Measurements from ENCODE around the gene TAP1. TPM values are rescaled to one million over a fixed set of nuclear protein-coding genes. Genes with fewer than 3 reads are reported as not detected.
"Not testable (repeated sequence)": the region's sequence is repeated elsewhere in the genome, so short reads cannot be mapped to it uniquely, and the experiment has no call there.

The TAP1 gene
- total and polyA plus RNA-seq, 12 donors = 19.7 to 77.9 (median 50.8) TPM

- H3K27ac ChIP-seq = no peak overlapping the region
- H3K4me3 ChIP-seq = no peak overlapping the region
- H3K27me3 ChIP-seq = peaks cover 20% of the 10 kb centered on the region
- DNase-seq = no peak
- H3K36me3 ChIP-seq (replicated peaks in 1 of 2) = no peaks in the 10 kb centered on the region
- H3K9me3 ChIP-seq (replicated peaks in 1 of 3) = no peaks in the 10 kb centered on the region
- intact Hi-C loops (cut with DNase I) = loop anchor here in 1 of 2 donors (10.0 kb wide), 1 partner anchor 55 kb away; no protein-coding TSS in a partner anchor
- no peaks in the 10 kb centered on the region for H3K4me1 ChIP-seq (replicated peaks in 1 of 2)
- 33 to 47% (median 38%) methylated on average over 28 to 35 of the region's 35 CpGs for WGBS, 4 donors
- TF ChIP-seq CTCF (IDR thresholded peaks at IDR 0.05) = no peak
- TF ChIP-seq POLR2A (IDR thresholded peaks at IDR 0.05) = no peak
Observed at GRCh38 chr6:32879691-32880090, 26.2 kb upstream of the TAP1 start.

- H3K4me1 ChIP-seq (replicated peaks in 1 of 2) = no peaks in the 10 kb centered on the region
- 92 to 94% (median 93%) methylated on average over 2 of the region's 2 CpGs for WGBS, 4 donors
- no peaks in the 10 kb centered on the region for H3K9me3 ChIP-seq (replicated peaks in 1 of 3)
- TF ChIP-seq POLR2A (IDR thresholded peaks at IDR 0.05) = no peak
- no peak for TF ChIP-seq CTCF (IDR thresholded peaks at IDR 0.05)
- no peak overlapping the region for H3K4me3 ChIP-seq
- DNase-seq = no peak
- H3K27me3 ChIP-seq = peaks cover 28% of the 10 kb centered on the region
- H3K27ac ChIP-seq = no peak overlapping the region
- intact Hi-C loops (cut with DNase I) = no loop called here
- no peaks in the 10 kb centered on the region for H3K36me3 ChIP-seq (replicated peaks in 1 of 2)
Observed at GRCh38 chr6:32876603-32877002, 23.1 kb upstream of the TAP1 start.

GRCh38 chr6:32873947-32874346 is 20.4 kb upstream of the TAP1 start:
- not testable (repeated sequence) for H3K9me3 ChIP-seq (replicated peaks in 1 of 3); H3K4me3 ChIP-seq; DNase-seq; H3K4me1 ChIP-seq (replicated peaks in 1 of 2); H3K36me3 ChIP-seq (replicated peaks in 1 of 2); H3K27ac ChIP-seq
- 0 to 35% (median 25%) methylated on average over 1 of the region's 1 CpG for WGBS, 4 donors
- peaks cover 27% of the 10 kb centered on the region for H3K27me3 ChIP-seq
- intact Hi-C loops (cut with DNase I) = loop anchor here (5.0 kb wide), 1 partner anchor 37 kb away; the partner anchor contains the start of gene TAP2 (in 2 of the 2)

- no peak for TF ChIP-seq POLR2A (IDR thresholded peaks at IDR 0.05)
- peak; percentile 93 to 98 (median 97) for TF ChIP-seq CTCF (IDR thresholded peaks at IDR 0.05)
- Histone ChIP-seq H3K27me3 (peaks cover 8% of the 10 kb centered on the region), H3K27ac (no peak overlapping the region), H3K4me1 (replicated peaks in 1 of 2) (peaks cover 0 to 9% of the 10 kb centered on the region in 2 donors), H3K4me3 (no peak overlapping the region), H3K9me3 (replicated peaks in 1 of 3) (no peaks in the 10 kb centered on the region), H3K36me3 (replicated peaks in 1 of 2) (no peaks in the 10 kb centered on the region)
- intact Hi-C loops (cut with DNase I) = loop anchor here in 1 of 2 donors (5.0 kb wide), 1 partner anchor 41 kb away; no protein-coding TSS in a partner anchor
- peak; percentile 61 to 94 (median 82) for DNase-seq
- WGBS, 4 donors = 12 to 18% (median 16%) methylated on average over 5 of the region's 5 CpGs
Observed at GRCh38 chr6:32868257-32868788, 14.8 kb upstream of the TAP1 start.
